Endothelial cell of umbilical vein (primary cell): ENCODE results near the gene MROH2A. TPM values are rescaled to one million over a fixed set of nuclear protein-coding genes. Genes with fewer than 3 reads are reported as not detected.

ENCODE experiments used
- BruUV-seq: library from RNA; stranded (reverse); fragments of 400-500 nt; replicated peaks from 2 replicates; lab custom pipeline; 2021; lab: Mats Ljungman, UMichigan
- CTCF ChIA-PET: fragments of 300-600, 350-600 bp; sonication (Branson Sonifier 250); formaldehyde crosslinking; loops from one replicate; lab custom pipeline; 2021; ENCODE audit warnings: antibody characterized with exemption, inconsistent platforms; lab: Charles Lee
- POLR2A ChIA-PET: fragments of 300-600, 350-600 bp; sonication (Branson Sonifier 250); formaldehyde crosslinking; loops from one replicate; lab custom pipeline; 2021; ENCODE audit warnings: antibody characterized with exemption, inconsistent platforms; lab: Charles Lee
- DNase-seq: peaks from one replicate; pipeline ENCODE4 v3.0.0-alpha.2; 2011; ENCODE audit warnings: low read depth, low spot score
- FAIRE-seq: peaks from 2 replicates; lab custom pipeline; 2011; peaks lifted over from hg19 to GRCh38; lab: Jason Lieb, UNC
- H2AFZ ChIP-seq: 2 replicates; pipeline ENCODE4 v1.6.0; 2012; ENCODE audit warnings: low read depth, low read length, control low read depth, inconsistent platforms
- H3K27ac ChIP-seq: 2 replicates; pipeline ENCODE4 v1.5.1; 2011; ENCODE audit warnings: low read depth, mild to moderate bottlenecking, control low read depth, low read length, moderate library complexity; ENCODE audit not compliant: insufficient read depth
- H3K27me3 ChIP-seq, 2 experiments: 2 replicates each; pipeline versions ENCODE4 v1.6.0 to v1.6.1; 2011; ENCODE audit warnings: low read length in 2 of 2, mixed read lengths in 1 of 2; ENCODE audit not compliant: control insufficient read depth in 2 of 2, insufficient read depth in 2 of 2
- H3K36me3 ChIP-seq, 2 experiments: 2 replicates in 1 of 2; 3 replicates in 1 of 2; pipeline ENCODE4 v1.5.1; 2011; ENCODE audit warnings: low read length in 2 of 2, mild to moderate bottlenecking in 1 of 2, moderate library complexity in 1 of 2; ENCODE audit not compliant: control insufficient read depth in 2 of 2, insufficient read depth in 2 of 2; ENCODE audit errors: extremely low read depth in 1 of 2
- H3K4me1 ChIP-seq: 3 replicates; pipeline ENCODE4 v1.5.1; 2011; ENCODE audit warnings: mild to moderate bottlenecking, low read length; ENCODE audit not compliant: control insufficient read depth, insufficient read depth; ENCODE audit errors: extremely low read depth
- H3K4me2 ChIP-seq: 2 replicates; pipeline ENCODE4 v1.6.1; 2011; ENCODE audit warnings: low read length, control low read depth, mixed read lengths; ENCODE audit not compliant: insufficient read depth
- H3K4me3 ChIP-seq, 3 experiments: fragments of 200-600 bp in 1 of 3; sonication (generic), shearing (Covaris generic) in 1 of 3; replicated peaks in 1 of 3; 2 replicates each; pipeline ENCODE4 v1.5.1; 2011 to 2016; ENCODE audit warnings: control low read depth in 3 of 3, low read length in 3 of 3, mild to moderate bottlenecking in 2 of 3, inconsistent platforms in 1 of 3, low read depth in 1 of 3, moderate library complexity in 1 of 3; ENCODE audit not compliant: insufficient read depth in 1 of 3
- H3K79me2 ChIP-seq: 2 replicates; pipeline ENCODE4 v1.6.0; 2012; ENCODE audit warnings: low read length, inconsistent platforms; ENCODE audit not compliant: control insufficient read depth, insufficient read depth
- H3K9ac ChIP-seq: replicated peaks from 2 replicates; pipeline ENCODE3; 2011; ENCODE audit warnings: low read length, control low read depth; ENCODE audit not compliant: insufficient read depth; ENCODE audit errors: extremely low read depth
- H3K9me1 ChIP-seq: replicated peaks from 3 replicates; pipeline ENCODE4 v1.6.0; 2011; ENCODE audit warnings: mild to moderate bottlenecking, low read length; ENCODE audit not compliant: control insufficient read depth, insufficient read depth; ENCODE audit errors: extremely low read depth
- H3K9me3 ChIP-seq: replicated peaks from 2 replicates; pipeline ENCODE4 v1.5.1; 2012; ENCODE audit warnings: low read length, inconsistent platforms; ENCODE audit not compliant: control insufficient read depth, insufficient read depth
- H4K20me1 ChIP-seq: replicated peaks from 2 replicates; pipeline ENCODE3; 2011; ENCODE audit warnings: mild to moderate bottlenecking, low read length; ENCODE audit not compliant: control insufficient read depth, insufficient read depth; ENCODE audit errors: extremely low read depth
- CTCF ChIP-seq, 2 donors: IDR thresholded peaks; 1 replicate in 1 of 2; 2 replicates in 1 of 2; pipeline ENCODE4 v1.5.1; 2011; ENCODE audit warnings: low read length in 2 of 2, mild to moderate bottlenecking in 2 of 2, moderate library complexity in 2 of 2, control low read depth in 1 of 2, inconsistent platforms in 1 of 2, low read depth in 1 of 2; ENCODE audit not compliant: insufficient read depth in 1 of 2; ENCODE audit errors: extremely low read depth in 1 of 2
- EZH2 ChIP-seq: IDR thresholded peaks from 2 replicates; pipeline ENCODE4 v1.6.1; 2012; ENCODE audit warnings: borderline replicate concordance, low read depth, mild to moderate bottlenecking, moderate library complexity, low read length, inconsistent platforms; ENCODE audit not compliant: severe bottlenecking
- FOS ChIP-seq: IDR thresholded peaks from 2 replicates; pipeline ENCODE4 v1.6.1; 2011; ENCODE audit warnings: mild to moderate bottlenecking, low read length, moderate library complexity, borderline replicate concordance; ENCODE audit not compliant: insufficient read depth
- GATA2 ChIP-seq: IDR thresholded peaks from 2 replicates; pipeline ENCODE4 v1.7.0; 2011; ENCODE audit warnings: low read depth, mild to moderate bottlenecking, moderate library complexity, mixed read lengths, low read length; ENCODE audit not compliant: insufficient read length, insufficient read depth
- JUN ChIP-seq: IDR thresholded peaks from 2 replicates; pipeline ENCODE4 v1.6.1; 2011; ENCODE audit warnings: borderline replicate concordance, low read depth; ENCODE audit not compliant: insufficient read length, insufficient read depth
- MYC ChIP-seq: IDR thresholded peaks from one replicate; pipeline ENCODE4 v1.6.1; 2011; ENCODE audit warnings: mild to moderate bottlenecking, low read depth, low read length
- POLR2A ChIP-seq: IDR thresholded peaks from 2 replicates; pipeline ENCODE4 v1.6.1; 2012; ENCODE audit warnings: low read depth, mild to moderate bottlenecking, control low read depth, low read length
- POLR2AphosphoS5 ChIP-seq: IDR thresholded peaks from 2 replicates; pipeline ENCODE4 v1.6.1; 2012; ENCODE audit warnings: low read depth, mild to moderate bottlenecking, control low read depth, low read length, moderate library complexity; ENCODE audit not compliant: insufficient read depth
- dilution Hi-C: fragments of 300-500 bp; cut with MboI; formaldehyde crosslinking; loops from one replicate; pipeline ENCODE4 v1.15.0; 2019; ENCODE audit warnings: low sequenced_read_pairs; ENCODE audit not compliant: extremely low pct_ligation_motif_present
- intact Hi-C: fragments of 100-400 bp; cut with micrococcal nuclease; formaldehyde crosslinking; loops from one replicate; pipeline ENCODE4 v1.10.0; 2022
- polyA plus RNA-seq, 4 experiments: library from polyadenylated mRNA; depleted of rRNA in 3 of 4; stranded (reverse) in 3 of 4; unstranded in 1 of 4; fragments of >200 nt; gene quantifications; 2 replicates each; pipeline versions ENCODE4 v1.2.1 to v1.2.3, GENCODE V29; 2011 to 2012; ENCODE audit warnings: missing spikeins in 1 of 4
- total RNA-seq: library from RNA; stranded (reverse); gene quantifications from 2 replicates; pipeline ENCODE4 v1.2.3, GENCODE V29; 2021
- TF ChIP-seq, protein P1 (sequence below): IDR thresholded peaks from 2 replicates; pipeline ENCODE4 v1.6.1; 2011; ENCODE audit not compliant: insufficient read depth, insufficient read length

MROH2A gene
- total and polyA plus RNA-seq, 2 donors (not counting 3 experiments of a cell fraction or from before 2014, with no cell fraction given) = not detected

GRCh38 chr2:233846387-233847247 lies 68.5 kb downstream of the MROH2A start:
- H3K9me1 ChIP-seq = no peaks in the 10 kb centered on the region
- no peaks in the 10 kb centered on the region for H3K9me3 ChIP-seq
- ChIA-PET POLR2A (no interaction called here), CTCF (no interaction called here)
- no peaks in the 10 kb centered on the region for H4K20me1 ChIP-seq
- TF ChIP-seq MYC (no peak), POLR2AphosphoS5 (no peak), POLR2A (no peak), JUN (no peak), FOS (no peak), CTCF (IDR thresholded peaks at IDR 0.05; ENCODE audit: extremely low read depth in 1 of 2, insufficient read depth in 1 of 2, low read depth in 1 of 2, low read length in 2 of 2) (no peak), GATA2 (no peak), EZH2 (no peak)
- TF ChIP-seq, protein P1, sequence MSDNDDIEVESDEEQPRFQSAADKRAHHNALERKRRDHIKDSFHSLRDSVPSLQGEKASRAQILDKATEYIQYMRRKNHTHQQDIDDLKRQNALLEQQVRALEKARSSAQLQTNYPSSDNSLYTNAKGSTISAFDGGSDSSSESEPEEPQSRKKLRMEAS = no peak
- no peak overlapping the region for H3K4me3 ChIP-seq
- no peak for DNase-seq
- no TSS peak for BruUV-seq
- peaks cover 86% of the 10 kb centered on the region for H3K79me2 ChIP-seq
- no peak overlapping the region for H3K9ac ChIP-seq
- peaks cover 2% of the 10 kb centered on the region for H3K4me1 ChIP-seq
- H2AFZ ChIP-seq = no peak overlapping the region
- intact Hi-C loops (no loop called here), dilution Hi-C loops (no loop called here)
- H3K27ac ChIP-seq = no peak overlapping the region
- no peak overlapping the region for H3K4me2 ChIP-seq
- no peak for FAIRE-seq
- H3K27me3 ChIP-seq = no peaks in the 10 kb centered on the region
- peaks cover 4 to 46% of the 10 kb centered on the region in 2 experiments for H3K36me3 ChIP-seq
